NOMO-1 treated with DMSO at 0.1 percent for 48 hours (cell line): ENCODE data around the gene USPL1.
"Not testable (repeated sequence)": the region's sequence is repeated elsewhere in the genome, so short reads cannot be mapped to it uniquely, and the experiment has no call there.

Source experiments
- DNase-seq: peaks from one replicate; lab custom pipeline; 2025; ENCODE audit not compliant: unreplicated experiment; lab: John Stamatoyannopoulos, UW

Gene USPL1

DNA sequence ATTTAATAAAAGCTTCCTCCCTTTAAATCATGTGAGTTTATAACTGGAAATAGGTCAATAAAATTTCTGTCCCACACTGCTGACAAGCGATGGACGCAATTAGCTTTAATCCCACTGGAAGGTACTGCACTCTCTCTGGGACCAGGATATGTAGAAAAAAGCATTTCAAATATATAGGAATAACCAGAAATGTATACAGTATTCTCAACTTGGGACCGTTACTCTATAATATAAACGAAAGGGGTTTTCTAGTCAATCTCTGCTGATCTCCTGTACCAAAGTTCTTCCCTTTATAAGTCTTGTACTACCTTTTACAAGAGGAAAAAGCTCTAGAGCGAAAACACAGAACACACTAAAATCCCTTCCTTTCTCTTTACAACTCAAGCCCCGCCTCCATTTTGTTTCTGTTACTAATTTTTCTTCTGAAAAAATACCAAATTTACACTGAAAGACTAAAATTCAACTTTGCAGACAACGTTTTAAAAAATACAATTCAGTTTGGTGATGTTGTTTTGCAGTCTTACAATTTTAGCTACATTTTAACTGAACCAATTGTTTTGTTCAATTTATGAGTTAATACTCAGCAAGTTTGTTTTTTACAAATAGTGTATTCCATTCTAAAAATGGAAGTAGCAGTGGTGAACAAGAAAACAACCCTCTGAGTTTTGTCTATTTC, 1.7 kb upstream of the USPL1 start:
- peak; percentile 54 for DNase-seq

DNA sequence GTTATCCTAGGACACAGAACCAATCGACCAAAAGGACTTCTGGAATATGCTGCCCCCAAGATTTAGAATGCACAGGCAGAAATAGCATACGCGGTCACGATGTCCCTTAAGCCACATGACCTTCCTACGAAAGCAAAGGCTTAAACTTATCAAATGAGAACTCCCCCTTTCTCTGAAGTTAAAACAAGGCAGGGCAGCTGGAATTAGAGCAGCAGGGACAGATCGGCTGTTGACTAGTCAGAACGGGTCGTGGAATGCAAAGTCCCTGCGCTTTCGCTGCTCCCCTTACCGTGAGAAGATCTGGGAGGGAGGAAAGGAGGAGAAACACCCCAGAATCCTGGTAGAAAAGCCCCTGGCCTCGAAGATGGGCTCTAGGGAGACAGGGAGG, 799 bp upstream of the USPL1 start:
- DNase-seq, result peak; percentile 94

DNA sequence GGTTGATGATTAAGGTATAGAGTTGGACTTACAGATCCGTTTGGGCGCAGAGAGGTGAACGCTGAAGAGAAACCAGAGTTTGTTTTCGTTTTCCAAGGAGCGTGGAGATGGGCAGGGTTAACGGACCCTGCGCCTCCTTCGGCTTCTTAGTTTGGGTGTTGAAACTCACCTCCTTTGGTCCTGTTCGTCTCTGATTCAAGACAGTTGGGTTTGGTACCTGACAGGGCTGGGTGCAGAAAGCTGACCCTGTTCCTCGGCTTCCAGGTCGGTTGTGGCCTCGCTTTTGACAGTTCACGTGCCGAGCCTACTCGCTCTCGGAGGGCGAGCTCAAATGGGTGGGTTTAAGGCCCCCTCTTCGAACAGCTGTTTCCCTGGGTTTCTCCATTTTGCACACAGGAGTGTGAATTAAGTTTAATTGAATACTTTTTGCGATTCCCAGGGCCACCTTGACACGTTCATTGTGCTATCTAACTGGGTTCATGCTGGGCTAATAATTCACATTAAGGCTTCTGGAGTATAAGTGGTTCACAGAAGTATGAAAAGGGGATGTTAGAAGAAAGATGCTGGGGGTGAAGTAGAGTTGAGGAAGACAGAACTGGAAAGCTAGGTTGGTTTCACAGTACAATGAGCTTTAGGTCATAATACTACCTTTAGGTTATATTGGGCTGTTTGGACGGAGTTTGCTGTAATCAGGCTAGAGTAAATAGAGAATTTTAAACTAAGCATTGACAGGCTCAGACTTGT, 638 bp downstream of the USPL1 start:
- peak; percentile 59 for DNase-seq

DNA sequence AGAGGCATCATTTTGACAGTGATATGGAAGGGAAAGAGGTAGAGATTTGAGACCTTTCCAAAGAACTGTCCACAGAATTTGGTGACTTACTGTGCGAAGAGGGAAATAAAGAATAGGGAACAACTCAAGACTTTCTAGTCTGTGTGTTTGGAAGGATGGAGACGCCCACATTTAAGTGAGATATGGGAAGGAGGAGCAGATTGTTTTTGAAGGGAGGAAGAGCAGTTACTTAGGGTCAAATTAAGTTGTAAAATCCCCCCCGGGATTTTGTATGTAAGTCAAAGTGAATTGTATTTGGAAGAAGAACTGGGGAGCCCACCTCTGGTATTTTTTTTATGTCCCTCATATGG, 1.2 kb downstream of the USPL1 start:
- peak; percentile 22 for DNase-seq

DNA sequence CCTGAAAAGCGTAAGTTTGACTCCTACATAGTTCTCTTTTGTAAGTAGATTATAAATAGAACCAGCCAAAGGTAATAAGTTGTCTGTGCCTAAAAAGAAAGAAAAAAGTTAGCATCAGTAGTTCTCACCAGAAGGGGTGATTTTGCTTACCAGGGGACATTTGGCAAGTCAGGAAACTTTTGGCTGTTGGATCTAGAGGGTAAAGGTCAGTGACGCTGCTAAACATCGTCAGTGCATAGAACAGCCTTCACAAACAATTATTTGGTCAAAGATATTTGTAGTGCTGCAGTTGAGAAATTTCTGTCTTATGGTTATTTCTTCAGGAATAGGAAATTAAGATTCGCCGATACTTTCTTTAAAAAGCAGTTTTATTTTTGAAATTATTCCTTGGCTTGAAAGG, 2.0 kb downstream of the USPL1 start:
- no peak for DNase-seq

DNA sequence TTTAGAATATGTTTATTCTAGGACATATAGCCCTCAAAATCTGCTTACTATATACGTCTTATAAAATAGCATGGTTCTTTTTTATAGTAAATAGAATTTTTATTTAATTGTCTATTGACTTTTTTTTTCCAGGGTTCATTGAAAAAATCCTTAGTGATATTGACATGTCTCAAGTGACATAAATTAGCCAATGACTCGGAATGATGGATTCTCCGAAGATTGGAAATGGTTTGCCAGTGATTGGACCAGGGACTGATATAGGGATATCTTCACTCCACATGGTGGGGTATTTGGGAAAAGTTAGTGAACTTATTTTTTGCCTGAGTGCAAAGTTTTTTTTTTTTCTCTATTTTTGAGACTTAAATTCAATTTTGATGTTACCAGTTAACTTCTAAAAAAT, 3.2 kb downstream of the USPL1 start:
- DNase-seq, result no peak

DNA sequence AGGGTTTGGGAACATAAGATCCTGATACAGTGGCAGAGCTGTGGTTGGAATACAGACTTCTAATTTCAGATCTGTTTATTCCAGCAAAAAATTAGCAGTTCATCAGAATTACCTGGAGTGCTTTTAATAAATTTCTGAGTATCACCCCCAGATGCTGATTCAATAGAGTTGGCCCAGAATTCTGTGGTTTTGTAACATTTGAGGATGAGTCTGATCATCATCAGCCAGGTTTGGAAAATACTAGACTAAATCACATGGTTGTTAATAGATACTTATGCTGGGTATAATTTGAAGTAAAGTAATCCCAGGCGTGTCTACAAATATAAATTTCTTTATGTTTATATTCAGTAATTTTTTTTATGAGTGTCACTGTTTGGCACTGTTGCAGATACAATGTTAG, 4.8 kb downstream of the USPL1 start:
- no peak for DNase-seq

DNA sequence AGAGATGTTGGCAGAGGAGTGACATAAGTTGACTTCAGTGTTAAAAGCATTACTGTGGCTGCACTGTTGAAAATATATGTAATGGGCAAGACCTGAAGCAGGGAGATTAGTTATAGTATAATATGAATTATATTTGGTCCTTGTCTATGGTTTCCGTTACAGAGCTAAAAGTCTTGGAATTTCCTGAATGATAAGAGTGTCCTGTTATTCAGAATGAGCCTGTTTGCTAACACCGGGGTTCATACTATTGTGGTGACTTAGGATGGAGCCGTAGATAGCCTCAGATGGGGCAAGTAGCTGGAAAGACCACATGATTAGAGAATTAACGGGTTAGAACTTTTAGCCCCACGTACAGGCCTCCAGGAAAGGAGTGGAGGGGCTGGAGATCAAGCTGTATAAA, 5.7 kb downstream of the USPL1 start:
- no peak for DNase-seq

DNA sequence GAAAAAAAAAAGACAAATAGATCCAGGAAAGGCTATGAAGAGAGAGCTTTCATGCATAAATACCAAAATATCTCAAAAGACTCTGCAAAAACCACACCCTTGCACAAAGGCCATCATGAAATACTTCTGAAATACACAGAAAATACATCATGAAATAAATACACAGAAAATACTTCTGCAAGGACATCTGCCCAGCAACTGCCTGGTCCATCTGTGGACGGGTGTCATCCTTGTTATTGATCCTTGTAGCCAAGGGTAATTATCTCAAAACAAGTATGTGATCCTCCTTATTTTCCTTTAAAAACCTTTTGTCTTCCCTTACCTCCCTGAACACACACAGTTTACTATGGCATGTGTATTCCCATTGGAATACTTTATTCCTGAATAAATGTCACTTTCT, 6.9 kb downstream of the USPL1 start:
- DNase-seq, result no peak

DNA sequence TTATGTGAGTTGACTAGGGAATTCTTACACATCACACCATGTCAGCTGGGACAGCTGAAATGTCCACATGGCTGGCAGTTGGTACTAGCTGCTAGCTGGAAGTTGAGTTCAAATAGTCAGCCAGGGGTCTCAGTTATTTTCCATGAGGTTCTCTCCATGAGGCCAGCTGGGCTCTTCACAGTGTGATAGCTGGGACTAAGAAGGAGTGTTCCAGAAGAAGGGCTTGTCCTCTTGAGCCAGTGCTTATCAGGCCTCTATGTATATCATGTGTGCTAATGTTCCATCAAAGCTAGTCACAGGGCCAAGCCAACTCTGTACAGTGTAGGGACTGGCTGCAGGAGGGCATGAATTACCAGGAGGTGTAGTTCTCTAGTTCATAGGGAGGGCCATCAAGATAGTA, 11.8 kb downstream of the USPL1 start:
- DNase-seq, result no peak

DNA sequence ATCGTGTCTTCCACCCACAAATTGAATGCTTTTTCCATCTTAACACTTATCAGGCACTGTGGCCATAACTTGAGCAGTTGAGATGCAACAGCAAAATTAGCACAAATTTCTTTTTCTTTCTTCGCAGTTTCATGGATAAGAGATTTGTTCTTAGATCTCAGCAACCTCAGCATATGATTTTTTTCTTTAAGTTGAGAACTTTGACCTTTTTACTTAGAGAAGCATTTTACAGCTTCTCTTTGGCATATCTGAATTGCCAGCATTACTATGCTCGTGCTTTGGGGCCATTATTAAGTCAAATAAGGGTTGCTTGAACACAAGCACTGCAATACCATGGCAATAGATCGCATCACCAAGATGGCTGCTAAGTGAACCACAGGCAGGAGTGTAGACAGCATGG, 16.1 kb downstream of the USPL1 start:
- no peak for DNase-seq

DNA sequence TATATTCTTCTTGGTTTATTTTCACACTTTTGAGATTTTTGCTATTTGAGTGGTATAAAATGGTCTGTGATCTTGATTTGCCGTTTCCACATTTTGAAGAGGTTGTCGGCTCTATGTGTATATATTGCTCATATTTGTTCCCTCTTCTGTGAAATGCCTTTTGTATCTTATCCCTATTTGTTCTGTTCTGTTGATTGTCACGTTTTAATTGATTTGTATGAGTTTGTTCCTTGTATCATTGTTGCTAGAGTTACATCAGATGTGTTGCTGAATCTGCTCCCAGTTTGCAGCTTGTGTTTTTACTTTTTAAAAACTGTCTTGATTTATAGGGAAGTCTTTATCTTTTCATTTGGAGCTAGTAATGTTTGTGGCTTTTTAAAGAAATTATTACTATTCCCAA, 17.1 kb downstream of the USPL1 start:
- no peak for DNase-seq

DNA sequence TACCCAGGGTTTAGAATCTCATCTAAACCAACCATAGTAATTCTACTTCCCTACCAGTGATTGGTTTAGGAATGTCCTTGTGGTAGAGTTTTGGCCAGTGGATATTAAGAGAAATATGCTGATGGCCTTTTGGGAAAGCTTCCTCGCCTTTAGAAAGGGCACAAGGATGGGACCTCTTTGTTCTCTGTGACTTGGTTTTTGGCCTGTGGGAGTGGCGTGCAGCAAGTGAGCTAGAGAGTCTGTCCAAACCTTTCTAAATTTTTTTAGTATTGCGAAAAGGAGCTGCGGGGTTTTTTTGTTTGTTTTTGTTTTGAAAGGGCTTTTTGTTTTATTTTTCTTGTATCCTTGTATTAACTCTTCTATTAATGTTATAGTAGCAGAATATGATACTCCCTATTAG, 20.6 kb downstream of the USPL1 start:
- no peak for DNase-seq

DNA sequence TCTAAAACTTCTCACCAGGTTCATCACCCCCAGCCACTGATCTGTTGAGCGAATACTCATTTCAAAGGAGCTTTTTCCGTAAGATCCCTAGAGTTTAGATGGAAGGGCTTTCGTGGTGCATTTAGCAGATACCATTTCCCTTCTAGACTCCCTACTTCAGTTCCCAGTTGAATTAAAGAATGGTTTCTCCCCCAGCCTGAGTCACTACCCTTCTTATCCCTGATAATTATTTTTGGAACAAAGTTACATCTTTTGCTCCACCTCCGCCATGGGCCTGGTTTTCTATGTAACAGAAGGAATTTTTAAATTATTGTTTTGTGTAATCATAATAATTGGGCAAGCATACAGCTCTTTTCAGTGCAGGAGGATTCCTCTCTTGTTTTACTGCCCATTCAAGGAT, 22.0 kb downstream of the USPL1 start:
- DNase-seq, result no peak

DNA sequence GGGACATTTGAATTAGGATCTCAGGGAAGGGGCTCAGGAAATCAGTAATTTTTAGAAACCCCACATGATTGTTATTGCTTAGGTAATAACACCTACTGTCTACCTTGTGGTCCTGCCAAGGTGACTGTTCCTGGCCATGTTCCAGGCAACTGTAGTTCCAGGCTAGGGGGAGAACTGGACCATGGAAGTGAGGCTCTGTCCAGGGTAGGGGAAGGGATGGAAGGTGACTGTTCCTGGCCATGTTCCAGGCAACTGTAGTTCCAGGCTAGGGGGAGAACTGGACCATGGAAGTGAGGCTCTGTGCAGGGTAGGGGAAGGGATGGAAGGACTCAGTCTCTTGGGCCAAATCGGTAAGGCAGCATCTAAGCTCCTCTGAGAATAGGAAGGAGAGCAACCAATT, 23.5 kb downstream of the USPL1 start:
- DNase-seq, result not testable (repeated sequence)

DNA sequence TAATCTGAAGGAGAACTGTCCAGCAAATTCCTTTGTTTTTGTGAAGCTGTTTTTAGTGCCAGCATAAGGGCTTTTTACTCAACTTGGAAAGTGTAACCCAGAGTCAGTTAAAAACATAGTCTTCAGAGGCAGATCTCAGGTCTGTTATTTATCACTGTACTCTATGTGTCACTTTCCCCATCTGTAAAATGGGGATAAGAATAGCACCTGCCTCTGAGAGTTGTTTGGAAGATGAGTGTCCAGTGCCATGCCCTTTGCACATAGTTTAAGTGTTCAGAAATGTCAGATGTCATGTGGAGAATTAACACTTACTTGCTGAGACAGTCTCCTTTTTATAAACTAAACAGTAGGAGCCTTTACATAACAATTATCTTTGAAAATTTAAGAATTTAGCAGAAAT, 27.9 kb downstream of the USPL1 start:
- DNase-seq, result no peak

DNA sequence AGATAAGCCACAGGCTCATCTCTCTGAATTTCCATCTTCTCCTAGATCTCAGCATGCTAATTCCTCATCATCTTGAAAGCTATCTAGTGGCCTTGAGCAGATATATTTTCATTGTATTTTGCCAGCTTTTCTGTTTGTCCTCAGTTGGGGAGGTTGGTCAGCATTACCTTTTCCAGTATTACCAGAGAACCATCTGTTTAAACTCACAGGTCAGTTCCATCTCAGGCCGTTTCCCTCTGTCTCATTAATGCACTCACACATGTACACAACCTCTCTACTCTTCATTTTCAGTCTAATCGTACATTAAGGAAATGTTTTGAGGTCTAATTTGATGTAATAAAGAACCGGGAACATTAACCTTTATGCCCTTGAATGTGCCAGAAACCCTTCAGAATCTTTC, 29.7 kb downstream of the USPL1 start:
- DNase-seq, result no peak

DNA sequence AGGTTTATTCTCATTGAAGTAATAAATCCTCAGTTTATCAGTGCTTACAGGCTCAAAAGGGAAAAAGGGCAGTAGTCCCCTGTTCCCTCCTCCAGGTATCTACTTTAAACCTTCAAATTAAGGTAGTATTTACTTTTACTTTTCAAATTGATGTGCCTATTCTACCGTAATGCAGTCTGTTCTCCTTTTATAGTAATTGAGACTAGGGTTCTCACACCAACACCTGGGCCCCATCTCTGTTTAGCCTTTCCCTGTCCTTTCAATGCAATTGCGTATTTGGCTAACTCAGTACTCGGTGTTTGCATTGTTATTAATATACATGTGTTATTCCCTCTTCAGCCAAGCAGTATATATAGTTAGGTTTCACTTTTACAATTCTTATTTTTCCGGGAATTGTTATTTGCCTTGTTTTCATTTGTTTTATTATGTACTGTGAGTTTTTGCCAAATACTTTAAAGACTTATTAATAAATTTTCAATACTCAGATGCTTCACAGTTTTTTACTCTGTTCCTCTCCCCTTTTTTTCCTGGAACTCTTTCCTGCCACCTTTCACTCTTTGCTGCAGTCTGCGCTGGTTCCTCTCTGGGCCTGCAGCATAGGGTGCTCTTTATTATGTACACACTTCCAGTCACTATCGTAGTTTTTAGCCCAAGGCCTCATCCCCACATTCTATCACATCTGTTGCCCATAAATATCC, 30.3 kb downstream of the USPL1 start:
- DNase-seq, result no peak

DNA sequence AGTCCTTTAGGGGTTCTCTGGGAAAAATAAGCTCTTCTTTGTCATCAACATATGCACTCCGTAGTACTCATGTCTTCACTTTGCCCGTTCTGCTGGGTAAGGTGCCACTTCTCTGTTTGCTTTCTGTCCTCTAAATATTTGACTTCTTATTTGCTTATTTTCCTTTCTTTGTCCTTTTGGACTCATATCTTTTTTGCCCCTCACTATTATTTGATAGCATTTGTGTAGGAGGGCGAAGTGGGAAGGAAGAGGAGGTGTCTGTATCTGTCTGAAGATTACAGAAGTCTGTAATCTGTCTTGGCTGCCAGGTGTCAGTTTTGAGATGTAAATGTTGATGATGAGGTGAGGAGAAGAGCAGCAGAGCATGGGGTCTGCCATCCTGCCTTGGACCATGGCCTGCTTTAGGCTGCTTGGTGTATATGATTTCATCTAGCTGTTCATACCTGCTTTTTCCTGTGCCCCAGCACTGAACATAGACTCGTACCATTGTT, 30.8 kb downstream of the USPL1 start:
- DNase-seq, result no peak

DNA sequence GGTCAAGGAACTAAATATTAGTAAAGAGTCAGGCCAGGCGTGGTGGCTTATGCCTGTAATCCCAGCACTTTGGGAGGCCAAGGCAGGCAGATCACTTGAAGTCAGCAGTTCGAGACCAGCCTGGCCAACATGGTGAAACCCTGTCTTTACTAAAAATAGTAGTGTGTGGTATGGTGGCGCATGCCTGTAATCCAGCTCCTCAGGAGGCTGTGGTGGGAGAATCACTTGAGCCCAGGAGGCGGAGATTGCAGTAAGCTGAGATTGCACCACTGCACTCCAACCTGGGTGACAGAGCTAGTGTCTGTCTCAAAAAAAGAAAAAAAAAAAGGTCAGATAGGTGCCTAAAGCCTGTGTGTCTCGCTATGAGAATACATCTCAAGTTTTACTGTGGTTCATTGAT, 33.9 kb downstream of the USPL1 start:
- DNase-seq, result not testable (repeated sequence)

DNA sequence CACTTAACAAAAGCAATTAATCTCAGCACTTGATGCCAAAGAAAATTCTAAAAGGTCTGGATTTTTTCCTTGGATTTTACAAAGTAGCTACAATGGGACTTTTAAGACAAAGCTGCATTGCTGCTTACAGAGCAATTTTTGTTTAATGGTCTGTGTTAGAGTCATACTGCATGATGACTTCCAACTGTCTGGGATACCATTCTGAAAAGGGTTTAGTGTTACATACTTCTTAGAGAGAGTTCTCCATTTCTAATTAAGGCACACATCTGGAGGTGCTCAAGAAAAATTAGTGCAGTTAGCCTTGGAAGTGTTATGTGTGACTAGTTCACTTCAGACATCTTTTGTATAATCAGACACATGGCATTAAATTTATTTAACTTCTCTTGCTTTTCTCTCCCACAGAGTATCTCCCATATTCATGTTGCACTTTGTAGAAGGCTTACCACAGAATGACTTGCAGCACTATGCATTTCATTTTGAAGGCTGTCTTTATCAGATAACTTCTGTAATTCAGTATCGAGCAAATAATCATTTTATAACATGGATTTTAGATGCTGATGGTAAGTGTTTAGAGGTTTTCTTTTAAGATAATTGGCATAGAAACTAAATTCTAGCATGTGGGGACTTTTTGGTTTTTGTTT, 35.1 kb downstream of the USPL1 start:
- DNase-seq, result no peak

DNA sequence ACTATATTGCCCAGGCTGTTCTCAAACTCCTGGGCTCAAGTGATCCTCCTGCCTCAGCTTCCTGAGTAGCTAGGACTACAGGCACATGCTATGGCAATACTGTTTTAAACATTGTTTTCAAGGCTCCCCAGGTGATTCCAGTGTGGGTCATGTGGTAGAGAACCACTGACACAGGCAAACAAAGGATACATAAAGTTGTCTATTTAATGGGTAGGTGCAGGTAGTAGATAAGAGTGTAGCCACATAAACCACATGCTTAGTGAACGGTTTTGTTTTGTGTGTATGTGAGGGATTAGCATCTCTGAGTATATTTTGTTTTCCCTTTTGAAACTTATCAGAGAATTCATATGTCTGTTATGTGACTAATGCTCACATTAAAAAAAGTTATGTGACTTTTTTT, 36.7 kb downstream of the USPL1 start:
- DNase-seq, result no peak
